HepG2 (cell line): ENCODE results near the gene RPL32. TPM values are rescaled to one million over a fixed set of nuclear protein-coding genes. Genes with fewer than 3 reads are reported as not detected.

Source experiments
- ATAC-seq: fragments of 200-7000 bp; cut with Tn5 transposase; 3 replicates; pipeline ENCODE4 v1.9.1; 2020; ENCODE audit warnings: mild to moderate bottlenecking, moderate library complexity
- BruUV-seq: library from RNA; stranded (reverse); fragments of 400-500 nt; replicated peaks from 2 replicates; lab custom pipeline; 2021; lab: Mats Ljungman, UMichigan
- CTCF ChIA-PET: fragments of 300-600 bp; formaldehyde crosslinking; extraction: SDS; loops from one replicate; lab custom pipeline; 2021; ENCODE audit warnings: low total read pairs, inconsistent platforms, low intra/inter-chr PET ratio; lab: Yijun Ruan, JAX
- POLR2A ChIA-PET: fragments of 350-600 bp; sonication (Branson Sonifier 250); formaldehyde crosslinking; loops from one replicate; lab custom pipeline; 2020; ENCODE audit warnings: antibody characterized with exemption, inconsistent platforms; lab: Yijun Ruan, JAX
- DNase-seq: peaks from one replicate; pipeline ENCODE4 v3.0.0-alpha.2; 2015; ENCODE audit warnings: low spot score
- FAIRE-seq: peaks from 3 replicates; lab custom pipeline; 2011; peaks lifted over from hg19 to GRCh38; lab: Jason Lieb, UNC
- H2AFZ ChIP-seq: one replicate; pipeline ENCODE4 v1.6.1; 2011; ENCODE audit warnings: low read length, inconsistent platforms
- H3K27ac ChIP-seq: fragments of 300-600 bp; 3 replicates; pipeline ENCODE4 v1.8.0; 2011; ENCODE audit warnings: mixed run types, mild to moderate bottlenecking, mixed read lengths, low read length, inconsistent platforms; ENCODE audit not compliant: insufficient read depth; ENCODE audit errors: extremely low read length
- H3K27me3 ChIP-seq, 2 experiments: fragments of 200-600 bp in 1 of 2; 2 replicates in 1 of 2; 3 replicates in 1 of 2; pipeline versions ENCODE4 v1.6.0 to v1.8.0; 2011; ENCODE audit warnings: low read length in 2 of 2, mild to moderate bottlenecking in 2 of 2, moderate library complexity in 2 of 2, inconsistent platforms in 1 of 2; ENCODE audit not compliant: insufficient read depth in 2 of 2, control insufficient read depth in 1 of 2
- H3K36me3 ChIP-seq, 2 experiments: fragments of 200-600 bp in 1 of 2; replicated peaks in 1 of 2; 2 replicates in 1 of 2; 3 replicates in 1 of 2; pipeline versions ENCODE4 v1.5.1 to v1.8.0; 2011; ENCODE audit warnings: low read length in 2 of 2, inconsistent platforms in 1 of 2; ENCODE audit not compliant: insufficient read depth in 2 of 2, control insufficient read depth in 1 of 2
- H3K4me1 ChIP-seq: 2 replicates; pipeline ENCODE4 v1.5.1; 2012; ENCODE audit warnings: low read length, inconsistent platforms; ENCODE audit not compliant: insufficient read depth
- H3K4me2 ChIP-seq: 2 replicates; pipeline ENCODE4 v1.6.0; 2011; ENCODE audit warnings: low read depth, low read length, inconsistent platforms
- H3K4me3 ChIP-seq, 3 experiments: fragments of 200-600 bp in 1 of 3; sonication (generic), shearing (Covaris generic) in 1 of 3; replicated peaks in 1 of 3; 2 replicates each; pipeline ENCODE4 v1.5.1; 2011 to 2016; ENCODE audit warnings: low read length in 3 of 3, inconsistent platforms in 2 of 3, low read depth in 2 of 3, mild to moderate bottlenecking in 2 of 3, control low read depth in 1 of 3, mixed read lengths in 1 of 3; ENCODE audit not compliant: insufficient read depth in 1 of 3
- H3K79me2 ChIP-seq: one replicate; pipeline ENCODE4 v1.6.1; 2011; ENCODE audit warnings: low read length, inconsistent platforms; ENCODE audit not compliant: insufficient read depth
- H3K9ac ChIP-seq: 2 replicates; pipeline ENCODE4 v1.6.0; 2011; ENCODE audit warnings: mild to moderate bottlenecking, low read depth, low read length, inconsistent platforms; ENCODE audit not compliant: insufficient read depth
- H3K9me3 ChIP-seq: 2 replicates; pipeline ENCODE4 v1.5.1; 2012; ENCODE audit warnings: mild to moderate bottlenecking, low read length
- H4K20me1 ChIP-seq: 2 replicates; pipeline ENCODE4 v1.6.0; 2011; ENCODE audit warnings: inconsistent platforms, mild to moderate bottlenecking, low read length, moderate library complexity; ENCODE audit not compliant: insufficient read depth
- BRF2 ChIP-seq: sonication (generic); formaldehyde crosslinking; IDR thresholded peaks from 2 replicates; pipeline ENCODE4 v1.8.1; 2022; ENCODE audit warnings: mild to moderate bottlenecking, missing genetic modification reagents
- SOX5 ChIP-seq: IDR thresholded peaks from 2 replicates; pipeline ENCODE4 v1.6.1; 2016; ENCODE audit warnings: borderline replicate concordance
- ZNF205 ChIP-seq: IDR thresholded peaks from 2 replicates; pipeline ENCODE4 v1.6.1; 2018; ENCODE audit warnings: missing biosample characterization, missing genetic modification reagents
- ZNF672 ChIP-seq: sonication (generic); formaldehyde crosslinking; IDR thresholded peaks from 2 replicates; pipeline ENCODE4 v1.8.1; 2022; ENCODE audit warnings: missing genetic modification reagents
- ZNF724P ChIP-seq: sonication (generic); formaldehyde crosslinking; IDR thresholded peaks from 2 replicates; pipeline ENCODE4 v1.8.0; 2022; ENCODE audit warnings: missing genetic modification reagents, borderline replicate concordance
- WGBS: methylation state at CpG from one replicate; pipeline ENCODE4 v1.1.6; 2017; ENCODE audit warnings: low lambda C conversion rate; 5-methylcytosine and 5-hydroxymethylcytosine counted together
- in situ Hi-C: cut with HindIII; loops from 2 replicates; pipeline ENCODE4 v1.10.0; 2017; ENCODE audit warnings: low pct_unique_long_range_greater_than_20kb; ENCODE audit not compliant: extremely low pct_ligation_motif_present
- intact Hi-C: fragments of 100-400 bp; cut with micrococcal nuclease; formaldehyde crosslinking; loops from one replicate; pipeline ENCODE4 v1.10.0; 2022; ENCODE audit not compliant: unreplicated experiment
- polyA plus RNA-seq, 8 experiments: library from polyadenylated mRNA; depleted of rRNA in 3 of 8; stranded (reverse) in 7 of 8; unstranded in 1 of 8; fragments of >200 nt; fragmentation: Illumina TruSeq in 4 of 8; extraction: Trizol in 4 of 8; gene quantifications; 2 replicates each; pipeline versions ENCODE4 v1.2.1 to v1.2.3, GENCODE V29; 2011 to 2016; ENCODE audit warnings: low read depth in 4 of 8, missing spikeins in 1 of 8, mixed read lengths in 1 of 8; ENCODE audit not compliant: insufficient read depth in 1 of 8
- total RNA-seq, 5 experiments: library from RNA; depleted of rRNA; stranded (reverse); fragments of >200 nt; fragmentation: Illumina TruSeq; extraction: Trizol; gene quantifications; 2 replicates each; pipeline ENCODE4 v1.2.3, GENCODE V29; 2016; ENCODE audit warnings: low read depth in 1 of 5
- TF ChIP-seq, protein P1 (sequence below): sonication (generic); IDR thresholded peaks from 2 replicates; pipeline ENCODE4 v1.6.1; 2016; ENCODE audit warnings: low read depth, borderline replicate concordance

Gene RPL32
- total and polyA plus RNA-seq, 2 of the 13 experiments (the other 11 are each of a cell fraction or from before 2014, with no cell fraction given) = 1,781 to 2,401 TPM

- Histone ChIP-seq H3K27me3 (peaks cover 16 to 65% of the 10 kb centered on the region in 2 experiments), H3K36me3 (no peaks in the 10 kb centered on the region), H4K20me1 (no peaks in the 10 kb centered on the region), H2AFZ (no peak overlapping the region), H3K79me2 (no peaks in the 10 kb centered on the region), H3K4me3 (no peak overlapping the region), H3K4me2 (no peak overlapping the region), H3K4me1 (no peaks in the 10 kb centered on the region), H3K9me3 (no peaks in the 10 kb centered on the region), H3K27ac (no peak overlapping the region), H3K9ac (no peak overlapping the region)
- no CpG with 5 or more reads among the region's 16 CpGs for WGBS
- intact Hi-C loops (no loop called here), in situ Hi-C loops (no loop called here)
- no peak for TF ChIP-seq SOX5
- TF ChIP-seq ZNF724P (CRISPR knock-in tag) = 0 out of 2 replicates have a peak, but pooled peaks have one; percentile 19
- ChIA-PET POLR2A (no interaction called here), CTCF (no interaction called here)
- BruUV-seq = no TSS peak
- no peak for FAIRE-seq
- DNase-seq = no peak
- ATAC-seq = peak; percentile 44
These were observed 24.0 kb downstream of the RPL32 start for GRCh38 chr3:12817343-12817710.

DNA sequence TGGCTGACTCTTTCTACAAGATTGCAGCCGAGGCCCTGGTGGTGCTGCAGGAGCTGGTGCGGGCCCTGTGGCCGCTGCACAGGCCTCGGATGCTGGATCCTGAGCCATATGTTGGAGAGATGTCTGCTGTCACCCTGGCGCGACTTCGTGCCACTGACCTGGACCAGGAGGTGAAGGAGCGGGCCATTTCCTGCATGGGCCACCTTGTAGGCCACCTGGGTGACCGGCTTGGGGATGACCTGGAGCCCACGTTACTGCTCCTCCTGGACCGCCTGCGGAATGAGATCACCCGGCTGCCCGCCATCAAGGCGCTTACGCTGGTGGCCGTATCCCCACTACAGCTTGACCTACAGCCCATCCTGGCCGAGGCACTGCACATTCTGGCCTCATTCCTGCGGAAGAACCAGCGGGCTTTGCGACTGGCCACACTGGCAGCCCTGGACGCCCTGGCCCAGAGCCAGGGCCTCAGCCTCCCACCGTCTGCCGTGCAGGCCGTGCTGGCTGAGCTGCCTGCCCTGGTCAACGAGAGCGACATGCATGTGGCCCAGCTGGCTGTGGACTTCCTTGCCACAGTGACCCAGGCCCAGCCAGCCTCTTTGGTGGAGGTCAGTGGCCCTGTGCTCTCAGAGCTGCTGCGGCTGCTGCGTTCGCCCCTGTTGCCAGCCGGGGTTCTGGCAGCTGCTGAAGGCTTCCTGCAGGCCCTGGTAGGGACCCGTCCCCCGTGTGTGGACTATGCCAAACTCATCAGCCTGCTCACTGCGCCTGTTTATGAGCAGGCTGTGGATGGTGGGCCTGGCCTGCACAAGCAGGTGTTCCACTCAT is 24.6 kb downstream of the RPL32 start:
- no peaks in the 10 kb centered on the region for H3K4me1 ChIP-seq
- DNase-seq = no peak
- no peak overlapping the region for H3K4me2 ChIP-seq
- in situ Hi-C loops (no loop called here), intact Hi-C loops (no loop called here)
- H3K36me3 ChIP-seq = no peaks in the 10 kb centered on the region
- FAIRE-seq = no peak
- BruUV-seq = no TSS peak
- H3K9ac ChIP-seq = no peak overlapping the region
- H3K27me3 ChIP-seq = peaks cover 16 to 65% of the 10 kb centered on the region in 2 experiments
- no peaks in the 10 kb centered on the region for H4K20me1 ChIP-seq
- peak; percentile 10; the same call in 2 of the 3 replicates for ATAC-seq
- WGBS = 50% methylated on average over 3 of the region's 34 CpGs
- H2AFZ ChIP-seq = no peak overlapping the region
- ChIA-PET POLR2A (no interaction called here), CTCF (no interaction called here)
- TF ChIP-seq, protein P1, sequence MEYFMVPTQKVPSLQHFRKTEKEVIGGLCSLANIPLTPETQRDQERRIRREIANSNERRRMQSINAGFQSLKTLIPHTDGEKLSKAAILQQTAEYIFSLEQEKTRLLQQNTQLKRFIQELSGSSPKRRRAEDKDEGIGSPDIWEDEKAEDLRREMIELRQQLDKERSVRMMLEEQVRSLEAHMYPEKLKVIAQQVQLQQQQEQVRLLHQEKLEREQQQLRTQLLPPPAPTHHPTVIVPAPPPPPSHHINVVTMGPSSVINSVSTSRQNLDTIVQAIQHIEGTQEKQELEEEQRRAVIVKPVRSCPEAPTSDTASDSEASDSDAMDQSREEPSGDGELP = no peak
- TF ChIP-seq ZNF205 (CRISPR knock-in tag) (no peak), ZNF672 (CRISPR knock-in tag) (no peak), BRF2 (CRISPR knock-in tag) (no peak)
- H3K79me2 ChIP-seq = no peaks in the 10 kb centered on the region
- no peak overlapping the region for H3K4me3 ChIP-seq
- H3K27ac ChIP-seq = no peak overlapping the region
- H3K9me3 ChIP-seq = no peaks in the 10 kb centered on the region
